ENCODE results near the gene NAA50.

Gene NAA50

GRCh38 chr3:113719758-113720157 is 26.3 kb downstream of the NAA50 start:
- Histone ChIP-seq H3K4me1 (ENCODE audit: insufficient read depth, insufficient read length) (peaks cover 2% of the 10 kb centered on the region), H3K9ac (ENCODE audit: insufficient read length, low read depth) (no peak overlapping the region), H3K4me3 (ENCODE audit: insufficient read length, low read depth) (no peak overlapping the region), H3K36me3 (ENCODE audit: insufficient read depth, insufficient read length, low read length) (peaks cover 71% of the 10 kb centered on the region), H3K27me3 (ENCODE audit: insufficient read depth, insufficient read length) (no peaks in the 10 kb centered on the region), H3K9me3 (ENCODE audit: insufficient read depth, low read length) (no peaks in the 10 kb centered on the region)
- DNase-seq (ENCODE audit: low read depth, low spot score): no peak
- TF ChIP-seq YY1 (IDR thresholded peaks at IDR 0.05; ENCODE audit: insufficient read depth, insufficient read length): no peak
- no peak for TF ChIP-seq ZNF274 (IDR thresholded peaks at IDR 0.05; ENCODE audit: low read depth, low read length)
- TF ChIP-seq SUZ12 (IDR thresholded peaks at IDR 0.05; ENCODE audit: extremely low read depth, insufficient read depth, insufficient read length): no peak

- Histone ChIP-seq H3K9me3 (ENCODE audit: insufficient read depth, low read length) (no peaks in the 10 kb centered on the region), H3K27me3 (ENCODE audit: insufficient read depth, insufficient read length) (no peaks in the 10 kb centered on the region), H3K36me3 (ENCODE audit: insufficient read depth, insufficient read length, low read length) (peaks cover 66% of the 10 kb centered on the region), H3K9ac (ENCODE audit: insufficient read length, low read depth) (no peak overlapping the region), H3K4me3 (ENCODE audit: insufficient read length, low read depth) (no peak overlapping the region), H3K4me1 (ENCODE audit: insufficient read depth, insufficient read length) (peaks cover 2% of the 10 kb centered on the region)
- TF ChIP-seq SUZ12 (IDR thresholded peaks at IDR 0.05; ENCODE audit: extremely low read depth, insufficient read depth, insufficient read length) (no peak), YY1 (IDR thresholded peaks at IDR 0.05; ENCODE audit: insufficient read depth, insufficient read length) (no peak), ZNF274 (IDR thresholded peaks at IDR 0.05; ENCODE audit: low read depth, low read length) (no peak)
- DNase-seq (ENCODE audit: low read depth, low spot score): no peak
These were observed 26.8 kb downstream of the NAA50 start for GRCh38 chr3:113719294-113719693.

GRCh38 chr3:113717818-113718217 is 28.2 kb downstream of the NAA50 start:
- peaks cover 52% of the 10 kb centered on the region for H3K36me3 ChIP-seq (ENCODE audit: insufficient read depth, insufficient read length, low read length)
- no peak for DNase-seq (ENCODE audit: low read depth, low spot score)
- no peak for TF ChIP-seq ZNF274 (IDR thresholded peaks at IDR 0.05; ENCODE audit: low read depth, low read length)
- no peak for TF ChIP-seq YY1 (IDR thresholded peaks at IDR 0.05; ENCODE audit: insufficient read depth, insufficient read length)
- TF ChIP-seq SUZ12 (IDR thresholded peaks at IDR 0.05; ENCODE audit: extremely low read depth, insufficient read depth, insufficient read length): no peak
- no peaks in the 10 kb centered on the region for H3K9me3 ChIP-seq (ENCODE audit: insufficient read depth, low read length)
- H3K27me3 ChIP-seq (ENCODE audit: insufficient read depth, insufficient read length): no peaks in the 10 kb centered on the region
- peaks cover 2% of the 10 kb centered on the region for H3K4me1 ChIP-seq (ENCODE audit: insufficient read depth, insufficient read length)
- no peak overlapping the region for H3K9ac ChIP-seq (ENCODE audit: insufficient read length, low read depth)
- no peak overlapping the region for H3K4me3 ChIP-seq (ENCODE audit: insufficient read length, low read depth)

GRCh38 chr3:113717308-113717707 is 28.7 kb downstream of the NAA50 start:
- H3K9me3 ChIP-seq (ENCODE audit: insufficient read depth, low read length): no peaks in the 10 kb centered on the region
- H3K36me3 ChIP-seq (ENCODE audit: insufficient read depth, insufficient read length, low read length): peaks cover 47% of the 10 kb centered on the region
- TF ChIP-seq ZNF274 (IDR thresholded peaks at IDR 0.05; ENCODE audit: low read depth, low read length) (no peak), YY1 (IDR thresholded peaks at IDR 0.05; ENCODE audit: insufficient read depth, insufficient read length) (no peak), SUZ12 (IDR thresholded peaks at IDR 0.05; ENCODE audit: extremely low read depth, insufficient read depth, insufficient read length) (no peak)
- DNase-seq (ENCODE audit: low read depth, low spot score): no peak
- no peaks in the 10 kb centered on the region for H3K27me3 ChIP-seq (ENCODE audit: insufficient read depth, insufficient read length)
- no peak overlapping the region for H3K4me3 ChIP-seq (ENCODE audit: insufficient read length, low read depth)
- peaks cover 2% of the 10 kb centered on the region for H3K4me1 ChIP-seq (ENCODE audit: insufficient read depth, insufficient read length)
- H3K9ac ChIP-seq (ENCODE audit: insufficient read length, low read depth): no peak overlapping the region

- H3K27me3 ChIP-seq (ENCODE audit: insufficient read depth, insufficient read length): no peaks in the 10 kb centered on the region
- H3K9ac ChIP-seq (ENCODE audit: insufficient read length, low read depth): no peak overlapping the region
- peaks cover 2% of the 10 kb centered on the region for H3K4me1 ChIP-seq (ENCODE audit: insufficient read depth, insufficient read length)
- peaks cover 22% of the 10 kb centered on the region for H3K36me3 ChIP-seq (ENCODE audit: insufficient read depth, insufficient read length, low read length)
- no peaks in the 10 kb centered on the region for H3K9me3 ChIP-seq (ENCODE audit: insufficient read depth, low read length)
- DNase-seq (ENCODE audit: low read depth, low spot score): no peak
- H3K4me3 ChIP-seq (ENCODE audit: insufficient read length, low read depth): no peak overlapping the region
- TF ChIP-seq YY1 (IDR thresholded peaks at IDR 0.05; ENCODE audit: insufficient read depth, insufficient read length) (no peak), ZNF274 (IDR thresholded peaks at IDR 0.05; ENCODE audit: low read depth, low read length) (no peak), SUZ12 (IDR thresholded peaks at IDR 0.05; ENCODE audit: extremely low read depth, insufficient read depth, insufficient read length) (no peak)
These were observed 31.3 kb downstream of the NAA50 start for GRCh38 chr3:113714702-113715101.

- no peaks in the 10 kb centered on the region for H3K9me3 ChIP-seq (ENCODE audit: insufficient read depth, low read length)
- no peak overlapping the region for H3K9ac ChIP-seq (ENCODE audit: insufficient read length, low read depth)
- no peak for DNase-seq (ENCODE audit: low read depth, low spot score)
- no peaks in the 10 kb centered on the region for H3K27me3 ChIP-seq (ENCODE audit: insufficient read depth, insufficient read length)
- TF ChIP-seq ZNF274 (IDR thresholded peaks at IDR 0.05; ENCODE audit: low read depth, low read length): no peak
- no peak for TF ChIP-seq SUZ12 (IDR thresholded peaks at IDR 0.05; ENCODE audit: extremely low read depth, insufficient read depth, insufficient read length)
- TF ChIP-seq YY1 (IDR thresholded peaks at IDR 0.05; ENCODE audit: insufficient read depth, insufficient read length): no peak
- no peak overlapping the region for H3K4me3 ChIP-seq (ENCODE audit: insufficient read length, low read depth)
- H3K36me3 ChIP-seq (ENCODE audit: insufficient read depth, insufficient read length, low read length): peaks cover 7% of the 10 kb centered on the region
- H3K4me1 ChIP-seq (ENCODE audit: insufficient read depth, insufficient read length): no peaks in the 10 kb centered on the region
These were observed 33.9 kb downstream of the NAA50 start for GRCh38 chr3:113712129-113712528.

GRCh38 chr3:113707835-113708234 is 38.2 kb downstream of the NAA50 start:
- H3K4me3 ChIP-seq (ENCODE audit: insufficient read length, low read depth): no peak overlapping the region
- H3K27me3 ChIP-seq (ENCODE audit: insufficient read depth, insufficient read length): no peaks in the 10 kb centered on the region
- H3K36me3 ChIP-seq (ENCODE audit: insufficient read depth, insufficient read length, low read length): no peaks in the 10 kb centered on the region
- TF ChIP-seq SUZ12 (IDR thresholded peaks at IDR 0.05; ENCODE audit: extremely low read depth, insufficient read depth, insufficient read length) (no peak), YY1 (IDR thresholded peaks at IDR 0.05; ENCODE audit: insufficient read depth, insufficient read length) (no peak), ZNF274 (IDR thresholded peaks at IDR 0.05; ENCODE audit: low read depth, low read length) (no peak)
- H3K9ac ChIP-seq (ENCODE audit: insufficient read length, low read depth): no peak overlapping the region
- H3K9me3 ChIP-seq (ENCODE audit: insufficient read depth, low read length): no peaks in the 10 kb centered on the region
- no peaks in the 10 kb centered on the region for H3K4me1 ChIP-seq (ENCODE audit: insufficient read depth, insufficient read length)
- DNase-seq (ENCODE audit: low read depth, low spot score): no peak
